GM23338 (cell line): ENCODE data around the gene SRSF5.

Experiments
- CTCF ChIP-seq, 2 experiments: fragments of 200-600 bp in 1 of 2; sonication (generic) in 1 of 2; conservative IDR thresholded peaks; 2 replicates each; pipeline versions ENCODE4 v1.5.1 to v1.6.1; 2016 to 2017; ENCODE audit warnings: antibody characterized with exemption in 2 of 2, low read depth in 2 of 2, mild to moderate bottlenecking in 2 of 2, moderate library complexity in 1 of 2
- ETS1 ChIP-seq: IDR thresholded peaks from 2 replicates; pipeline ENCODE4 v1.6.1; 2016; ENCODE audit warnings: antibody characterized with exemption
- EZH2 ChIP-seq: fragments of 200-600 bp; sonication (generic); IDR thresholded peaks from one replicate; pipeline ENCODE4 v1.8.0; 2017; ENCODE audit warnings: antibody characterized with exemption, mild to moderate bottlenecking, low read depth; ENCODE audit not compliant: unreplicated experiment
- JUNB ChIP-seq: IDR thresholded peaks from one replicate; pipeline ENCODE4 v1.6.1; 2016; ENCODE audit warnings: antibody characterized with exemption; ENCODE audit not compliant: unreplicated experiment
- POLR2AphosphoS5 ChIP-seq: IDR thresholded peaks from 2 replicates; pipeline ENCODE4 v1.6.1; 2016; ENCODE audit warnings: antibody characterized with exemption, low read depth
- REST ChIP-seq: IDR thresholded peaks from one replicate; pipeline ENCODE4 v1.6.1; 2018; ENCODE audit warnings: antibody characterized with exemption; ENCODE audit not compliant: unreplicated experiment

GRCh38 chr14:69786603-69787002 is 19.7 kb downstream of the SRSF5 start:
- TF ChIP-seq ETS1 (no peak), EZH2 (no peak), POLR2AphosphoS5 (no peak), REST (no peak), CTCF (conservative IDR thresholded peaks at IDR 0.05; ENCODE audit: low read depth in 2 of 2) (no peak), JUNB (no peak)
